H9 (cell line): ENCODE measurements around the gene CRYBA2. TPM values are rescaled to one million over a fixed set of nuclear protein-coding genes. Genes with fewer than 3 reads are reported as not detected.
A peak's percentile ranks its signal among the peaks of the same experiment; 100 is the strongest.

Experiments used
- DNase-seq: peaks from one replicate; pipeline ENCODE4 v3.0.0-alpha.2; 2017
- H2AFZ ChIP-seq: one replicate; pipeline ENCODE4 v1.6.1; 2013; ENCODE audit warnings: mild to moderate bottlenecking, low read length, control low read depth, moderate library complexity
- H2AK5ac ChIP-seq: 2 replicates; pipeline ENCODE4 v1.6.1; 2013; ENCODE audit warnings: low read length, control low read depth, mixed read lengths; ENCODE audit not compliant: insufficient read length
- H2BK120ac ChIP-seq: one replicate; pipeline ENCODE4 v1.6.1; 2013; ENCODE audit warnings: low read depth, mild to moderate bottlenecking, low read length, control low read depth, inconsistent platforms; ENCODE audit not compliant: poor library complexity, severe bottlenecking
- H2BK12ac ChIP-seq: 2 replicates; pipeline ENCODE4 v1.6.1; 2013; ENCODE audit warnings: low read length, control low read depth, mixed read lengths, low read depth; ENCODE audit not compliant: insufficient read length
- H2BK15ac ChIP-seq: 2 replicates; pipeline ENCODE4 v1.6.1; 2013; ENCODE audit warnings: low read depth, low read length, control low read depth
- H2BK20ac ChIP-seq: one replicate; pipeline ENCODE4 v1.6.1; 2013; ENCODE audit warnings: low read depth, mild to moderate bottlenecking, low read length, control low read depth, inconsistent platforms; ENCODE audit not compliant: poor library complexity, severe bottlenecking
- H2BK5ac ChIP-seq: 2 replicates; pipeline ENCODE4 v1.6.1; 2013; ENCODE audit warnings: low read length, control low read depth, mixed read lengths; ENCODE audit not compliant: insufficient read length
- H3K14ac ChIP-seq: 2 replicates; pipeline ENCODE4 v1.6.1; 2013; ENCODE audit warnings: low read length, control low read depth; ENCODE audit not compliant: insufficient read depth
- H3K18ac ChIP-seq: 2 replicates; pipeline ENCODE4 v1.6.1; 2013; ENCODE audit warnings: low read depth, mild to moderate bottlenecking, mixed read lengths, low read length, control low read depth; ENCODE audit not compliant: insufficient read length
- H3K23ac ChIP-seq: 2 replicates; pipeline ENCODE4 v1.6.1; 2013; ENCODE audit warnings: low read length, control low read depth, mixed read lengths, low read depth; ENCODE audit not compliant: insufficient read length
- H3K23me2 ChIP-seq: 2 replicates; pipeline ENCODE4 v1.6.1; 2013; ENCODE audit warnings: low read depth, mild to moderate bottlenecking, mixed read lengths, low read length, control low read depth; ENCODE audit not compliant: insufficient read length, poor library complexity, severe bottlenecking
- H3K27ac ChIP-seq: 2 replicates; pipeline ENCODE4 v1.5.1; 2013; ENCODE audit warnings: low read length, control low read depth, mixed read lengths, low read depth; ENCODE audit not compliant: insufficient read length
- H3K27me3 ChIP-seq: 2 replicates; pipeline ENCODE4 v1.6.1; 2013; ENCODE audit warnings: low read length, control low read depth, inconsistent platforms; ENCODE audit not compliant: insufficient read depth
- H3K4ac ChIP-seq: 2 replicates; pipeline ENCODE4 v1.6.1; 2013; ENCODE audit warnings: low read depth, mild to moderate bottlenecking, control low read depth, inconsistent platforms, low read length, moderate library complexity
- H3K4me1 ChIP-seq: 2 replicates; pipeline ENCODE4 v1.6.1; 2013; ENCODE audit warnings: low read length, control low read depth, inconsistent platforms; ENCODE audit not compliant: insufficient read depth
- H3K4me2 ChIP-seq: 2 replicates; pipeline ENCODE4 v1.6.1; 2013; ENCODE audit warnings: low read length, control low read depth, mixed read lengths; ENCODE audit not compliant: insufficient read length, insufficient read depth
- H3K56ac ChIP-seq: 2 replicates; pipeline ENCODE4 v1.6.1; 2013; ENCODE audit warnings: low read depth, mild to moderate bottlenecking, mixed read lengths, low read length, control low read depth; ENCODE audit not compliant: insufficient read length
- H3K79me1 ChIP-seq: 2 replicates; pipeline ENCODE4 v1.6.1; 2013; ENCODE audit warnings: low read depth, mild to moderate bottlenecking, moderate library complexity, low read length, control low read depth, inconsistent platforms; ENCODE audit not compliant: insufficient read depth, poor library complexity, severe bottlenecking
- H3K79me2 ChIP-seq: 2 replicates; pipeline ENCODE4 v1.6.1; 2013; ENCODE audit warnings: low read length, control low read depth, inconsistent platforms; ENCODE audit not compliant: insufficient read depth
- H3K9ac ChIP-seq: 2 replicates; pipeline ENCODE4 v1.6.1; 2013; ENCODE audit warnings: low read length, control low read depth, mixed read lengths; ENCODE audit not compliant: insufficient read length; ENCODE audit errors: extremely low read depth
- H3K9me3 ChIP-seq: one replicate; pipeline ENCODE4 v1.6.1; 2013; ENCODE audit warnings: low read depth, low read length, inconsistent platforms; ENCODE audit not compliant: control insufficient read depth
- H3T11ph ChIP-seq: one replicate; pipeline ENCODE4 v1.6.1; 2013; ENCODE audit warnings: mild to moderate bottlenecking, low read length, control low read depth, inconsistent platforms
- H4K20me1 ChIP-seq: one replicate; pipeline ENCODE4 v1.6.1; 2013; ENCODE audit not compliant: control insufficient read depth, insufficient read length, insufficient read depth
- H4K5ac ChIP-seq: 2 replicates; pipeline ENCODE4 v1.6.1; 2013; ENCODE audit warnings: low read depth, mild to moderate bottlenecking, mixed read lengths, low read length, control low read depth; ENCODE audit not compliant: insufficient read length
- H4K8ac ChIP-seq: replicated peaks from 2 replicates; pipeline ENCODE4 v1.6.1; 2013; ENCODE audit warnings: low read length, control low read depth, mixed read lengths, low read depth; ENCODE audit not compliant: insufficient read length
- H4K91ac ChIP-seq: 2 replicates; pipeline ENCODE4 v1.6.1; 2013; ENCODE audit warnings: low read depth, mild to moderate bottlenecking, moderate library complexity, mixed read lengths, low read length, control low read depth; ENCODE audit not compliant: insufficient read length
- H3K27ac Mint-ChIP-seq, 3 experiments: 2 replicates in 2 of 3; 3 replicates in 1 of 3; pipeline ENCODE4 v1.8.0; 2020 to 2021; ENCODE audit warnings: mixed read lengths in 3 of 3, mild to moderate bottlenecking in 1 of 3, moderate library complexity in 1 of 3
- H3K27me3 Mint-ChIP-seq: 2 replicates; pipeline ENCODE4 v1.8.0; 2021; ENCODE audit warnings: low read depth, mild to moderate bottlenecking, moderate library complexity, mixed read lengths
- H3K36me3 Mint-ChIP-seq, 3 experiments: 2 replicates in 2 of 3; 3 replicates in 1 of 3; pipeline ENCODE4 v1.8.0; 2020 to 2021; ENCODE audit warnings: low read depth in 3 of 3, mixed read lengths in 3 of 3; ENCODE audit not compliant: insufficient read depth in 1 of 3
- H3K4me1 Mint-ChIP-seq, 2 experiments: 2 replicates each; pipeline ENCODE4 v1.8.0; 2020; ENCODE audit warnings: mixed read lengths in 2 of 2
- H3K4me3 Mint-ChIP-seq, 2 experiments: 2 replicates in 1 of 2; 3 replicates in 1 of 2; pipeline ENCODE4 v1.8.0; 2020 to 2021; ENCODE audit warnings: mild to moderate bottlenecking in 2 of 2, mixed read lengths in 2 of 2, moderate library complexity in 1 of 2
- H3K9me3 Mint-ChIP-seq, 2 experiments: 2 replicates in 1 of 2; 3 replicates in 1 of 2; pipeline ENCODE4 v1.8.0; 2020; ENCODE audit warnings: mild to moderate bottlenecking in 2 of 2, mixed read lengths in 2 of 2, moderate library complexity in 1 of 2
- WGBS: extraction: QIAGEN DNeasy Blood & Tissue Kit; methylation state at CpG from one replicate; pipeline ENCODE4 v1.1.7; 2013; ENCODE audit warnings: missing lambda C conversion rate, low lambda C conversion rate, mixed read lengths; ENCODE audit not compliant: insufficient read length; ENCODE audit errors: extremely low coverage; 5-methylcytosine and 5-hydroxymethylcytosine counted together
- total RNA-seq: library from RNA; stranded (reverse); gene quantifications from 2 replicates; pipeline ENCODE4 v1.2.1, GENCODE V29; 2021
- TF ChIP-seq, protein P1 (sequence below): fragments of 200-600 bp; sonication (generic); conservative IDR thresholded peaks from 3 replicates; pipeline ENCODE4 v1.8.0; 2021; ENCODE audit warnings: antibody characterized with exemption, mild to moderate bottlenecking

Gene CRYBA2
- total RNA-seq, 1 experiment from 2014 or later, result not detected

DNA sequence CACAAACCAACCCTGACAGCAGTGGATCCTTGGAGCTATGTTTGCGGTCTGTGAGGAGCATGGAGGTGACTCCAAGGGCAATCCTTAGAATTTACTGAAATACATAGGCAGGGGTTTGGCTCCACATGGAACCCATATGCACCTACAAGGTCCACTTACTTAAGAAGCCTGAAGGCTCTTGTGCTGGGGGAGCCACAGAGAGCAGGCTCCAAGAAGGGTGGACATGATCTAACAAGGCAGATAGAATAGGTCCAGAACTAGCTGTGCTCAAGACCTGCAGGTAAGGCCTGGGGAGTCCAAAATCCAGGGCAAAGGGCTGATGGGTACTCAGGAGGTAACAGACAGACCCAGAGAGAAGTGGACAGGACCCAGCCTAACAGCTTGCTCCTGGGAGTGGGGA is 34.9 kb downstream of the CRYBA2 start:
- Mint-ChIP-seq H3K27ac (no peak overlapping the region), H3K9me3 (peaks cover 0 to 2% of the 10 kb centered on the region in 2 experiments; a peak in 2 of 5 replicates), H3K27me3 (peaks cover 90% of the 10 kb centered on the region), H3K4me1 (peaks cover 9 to 25% of the 10 kb centered on the region in 2 experiments), H3K4me3 (peak overlapping the region; percentile 82 to 90; a peak in 4 of 5 replicates), H3K36me3 (no peaks in the 10 kb centered on the region; a peak in 3 of 7 replicates)
- no peaks in the 10 kb centered on the region for H3K9me3 ChIP-seq
- H2BK12ac ChIP-seq, result no peak overlapping the region
- TF ChIP-seq, protein P1, sequence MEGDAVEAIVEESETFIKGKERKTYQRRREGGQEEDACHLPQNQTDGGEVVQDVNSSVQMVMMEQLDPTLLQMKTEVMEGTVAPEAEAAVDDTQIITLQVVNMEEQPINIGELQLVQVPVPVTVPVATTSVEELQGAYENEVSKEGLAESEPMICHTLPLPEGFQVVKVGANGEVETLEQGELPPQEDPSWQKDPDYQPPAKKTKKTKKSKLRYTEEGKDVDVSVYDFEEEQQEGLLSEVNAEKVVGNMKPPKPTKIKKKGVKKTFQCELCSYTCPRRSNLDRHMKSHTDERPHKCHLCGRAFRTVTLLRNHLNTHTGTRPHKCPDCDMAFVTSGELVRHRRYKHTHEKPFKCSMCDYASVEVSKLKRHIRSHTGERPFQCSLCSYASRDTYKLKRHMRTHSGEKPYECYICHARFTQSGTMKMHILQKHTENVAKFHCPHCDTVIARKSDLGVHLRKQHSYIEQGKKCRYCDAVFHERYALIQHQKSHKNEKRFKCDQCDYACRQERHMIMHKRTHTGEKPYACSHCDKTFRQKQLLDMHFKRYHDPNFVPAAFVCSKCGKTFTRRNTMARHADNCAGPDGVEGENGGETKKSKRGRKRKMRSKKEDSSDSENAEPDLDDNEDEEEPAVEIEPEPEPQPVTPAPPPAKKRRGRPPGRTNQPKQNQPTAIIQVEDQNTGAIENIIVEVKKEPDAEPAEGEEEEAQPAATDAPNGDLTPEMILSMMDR, result no peak
- H2BK15ac ChIP-seq, result no peak overlapping the region
- H2BK120ac ChIP-seq, result no peak overlapping the region
- no peak overlapping the region for H3K4me2 ChIP-seq
- no peak overlapping the region for H2AFZ ChIP-seq
- no peaks in the 10 kb centered on the region for H3K79me2 ChIP-seq
- no peak overlapping the region for H3K27ac ChIP-seq
- no peak overlapping the region for H2BK20ac ChIP-seq
- peaks cover 4% of the 10 kb centered on the region; the same call in 1 of the 2 replicates for H3K4me1 ChIP-seq
- no peak overlapping the region for H3K14ac ChIP-seq
- H3K9ac ChIP-seq, result no peak overlapping the region
- H2BK5ac ChIP-seq, result no peak overlapping the region
- H2AK5ac ChIP-seq, result no peak overlapping the region
- peaks cover 20% of the 10 kb centered on the region for H3K27me3 ChIP-seq
- no peak overlapping the region for H3K56ac ChIP-seq
- H4K20me1 ChIP-seq, result no peaks in the 10 kb centered on the region
- no peaks in the 10 kb centered on the region for H3K79me1 ChIP-seq
- H3K23ac ChIP-seq, result no peak overlapping the region
- peaks cover 16% of the 10 kb centered on the region for H3K23me2 ChIP-seq
- H4K91ac ChIP-seq, result no peak overlapping the region
- H4K5ac ChIP-seq, result no peak overlapping the region
- DNase-seq, result no peak
- no peak overlapping the region for H3K18ac ChIP-seq
- no peak overlapping the region for H4K8ac ChIP-seq
- H3K4ac ChIP-seq, result no peak overlapping the region
- WGBS, result no CpG with 5 or more reads among the region's 1 CpG
- H3T11ph ChIP-seq, result no peak overlapping the region
